Erythroblast (primary cell): ENCODE results near the gene R3HDM2.

Source experiments
- GATA1 ChIP-seq: IDR thresholded peaks from 2 replicates; pipeline ENCODE4 v1.6.1; 2011; ENCODE audit warnings: low read depth, mild to moderate bottlenecking, control low read depth, low read length, moderate library complexity
- POLR2A ChIP-seq: IDR thresholded peaks from 2 replicates; pipeline ENCODE4 v1.6.1; 2011; ENCODE audit warnings: mild to moderate bottlenecking, low read length

GRCh38 chr12:57479376-57480115 lies 48.7 kb upstream of the R3HDM2 start, which contains the start of gene ARHGAP9:
- TF ChIP-seq POLR2A (no peak), GATA1 (no peak)
